ENCODE results near the gene PIK3C3. TPM values are rescaled to one million over a fixed set of nuclear protein-coding genes. Genes with fewer than 3 reads are reported as not detected.

Gene PIK3C3
- total and polyA plus RNA-seq, 9 of the 15 experiments (the other 6 are each of a cell fraction or from before 2014, with no cell fraction given) = 27.0 to 101 (median 42.9) TPM

- Histone ChIP-seq H4K20me1 (replicated peaks; ENCODE audit: control insufficient read depth, insufficient read depth, low read length) (no peaks in the 10 kb centered on the region), H2AFZ (ENCODE audit: low read depth, low read length) (no peak overlapping the region), H3K79me2 (ENCODE audit: control insufficient read depth, insufficient read depth, low read length) (no peaks in the 10 kb centered on the region), H3K4me2 (ENCODE audit: insufficient read depth, low read length) (no peak overlapping the region), H3K9me3 (replicated peaks; ENCODE audit: control insufficient read depth, insufficient read depth, low read depth, low read length) (no peaks in the 10 kb centered on the region), H3K4me3 (no peak overlapping the region), H3K4me1 (replicated peaks in 1 of 2; ENCODE audit: control insufficient read depth in 2 of 2, insufficient read depth in 2 of 2, low read length in 2 of 2) (no peaks in the 10 kb centered on the region), H3K36me3 (ENCODE audit: control insufficient read depth, insufficient read depth, low read length) (peaks cover 46% of the 10 kb centered on the region; the same call in 2 of the 3 replicates), H3K27me3 (ENCODE audit: control insufficient read depth in 2 of 2, insufficient read depth in 2 of 2, low read length in 2 of 2) (no peaks in the 10 kb centered on the region), H3K9ac (ENCODE audit: insufficient read depth in 1 of 2, low read depth in 2 of 2, low read length in 2 of 2) (no peak overlapping the region), H3K9me1 (ENCODE audit: control insufficient read depth, insufficient read depth, low read length) (no peaks in the 10 kb centered on the region), H3K27ac (ENCODE audit: extremely low read depth, low read depth, low read length) (no peak overlapping the region)
- FAIRE-seq = no peak
- intact Hi-C loops (cut with micrococcal nuclease) (loop anchor here (1.0 kb wide), 1 partner anchor 24 kb away; no protein-coding TSS in a partner anchor), in situ Hi-C loops (cut with MboI) (no loop called here)
- CTCF ChIA-PET (ENCODE audit: low intra/inter-chr PET ratio) = no interaction called here
- no peak for ATAC-seq
- DNase-seq (ENCODE audit: extremely low read depth in 1 of 4, low spot score in 3 of 4) = no peak
- POLR2A ChIA-PET = interaction anchor here (0.7 to 1.4 kb wide), 3 partner anchors 8 to 28 kb away, joined by 3 to 4 read pairs (median 3); no protein-coding TSS in a partner anchor
- BruUV-seq (replicated peaks) = TSS peak; percentile 24
- TF ChIP-seq GABPB1 (CRISPR knock-in tag; IDR thresholded peaks at IDR 0.05) (no peak), STAT5A (IDR thresholded peaks at IDR 0.05; ENCODE audit: borderline replicate concordance, low read length) (no peak), KDM2B (CRISPR knock-in tag; IDR thresholded peaks at IDR 0.05) (no peak), TCF3 (CRISPR knock-in tag; IDR thresholded peaks at IDR 0.05) (no peak), MCM5 (IDR thresholded peaks at IDR 0.05; ENCODE audit: low read depth) (no peak), TEAD4 (IDR thresholded peaks at IDR 0.05; ENCODE audit: low read length) (no peak), TEAD4 (CRISPR knock-in tag; IDR thresholded peaks at IDR 0.05; ENCODE audit: borderline replicate concordance) (no peak), CTBP1 (IDR thresholded peaks at IDR 0.05; ENCODE audit: borderline replicate concordance) (no peak), POLR2AphosphoS2 (IDR thresholded peaks at IDR 0.05; ENCODE audit: low read length) (no peak), KAT7 (CRISPR knock-in tag; IDR thresholded peaks at IDR 0.05; ENCODE audit: borderline replicate concordance) (no peak), GTF2A2 (tag; IDR thresholded peaks at IDR 0.05) (no peak), ZNF407 (IDR thresholded peaks at IDR 0.05; ENCODE audit: low read depth) (no peak), SUPT5H (IDR thresholded peaks at IDR 0.05) (no peak), CBFB (CRISPR knock-in tag; IDR thresholded peaks at IDR 0.05) (no peak)
Observed at GRCh38 chr18:42005782-42006181, 50.7 kb downstream of the PIK3C3 start.
